Ishikawa (cell line): Measurements from ENCODE around the gene CCR4.
"Not testable (repeated sequence)": the region's sequence is repeated elsewhere in the genome, so short reads cannot be mapped to it uniquely, and the experiment has no call there.

Source experiments
- CEBPB ChIP-seq: IDR thresholded peaks from 2 replicates; pipeline ENCODE4 v1.6.1; 2012
- CREB1 ChIP-seq: IDR thresholded peaks from 2 replicates; pipeline ENCODE4 v1.6.1; 2012; ENCODE audit warnings: low read depth
- EP300 ChIP-seq: IDR thresholded peaks from 2 replicates; pipeline ENCODE4 v1.6.1; 2012; ENCODE audit warnings: borderline replicate concordance
- NFIC ChIP-seq: IDR thresholded peaks from 2 replicates; pipeline ENCODE4 v1.6.1; 2012
- RAD21 ChIP-seq: IDR thresholded peaks from 2 replicates; pipeline ENCODE4 v1.6.1; 2012; ENCODE audit warnings: low read depth
- REST ChIP-seq: IDR thresholded peaks from 2 replicates; pipeline ENCODE4 v1.6.1; 2012; ENCODE audit warnings: low read depth, mild to moderate bottlenecking
- TEAD4 ChIP-seq: IDR thresholded peaks from 2 replicates; pipeline ENCODE4 v1.6.1; 2012
- USF1 ChIP-seq: IDR thresholded peaks from 2 replicates; pipeline ENCODE4 v1.6.1; 2012
- YY1 ChIP-seq: IDR thresholded peaks from 2 replicates; pipeline ENCODE4 v1.6.1; 2012; ENCODE audit warnings: low read depth
- TF ChIP-seq, protein P1 (sequence below): IDR thresholded peaks from 2 replicates; pipeline ENCODE4 v1.6.1; 2012

- TF ChIP-seq NFIC, EP300, CEBPB, YY1, TEAD4, REST, USF1, CREB1: not testable (repeated sequence)
- peak; percentile 49; the same call in 1 of the 2 replicates for TF ChIP-seq RAD21
- TF ChIP-seq, protein P1, sequence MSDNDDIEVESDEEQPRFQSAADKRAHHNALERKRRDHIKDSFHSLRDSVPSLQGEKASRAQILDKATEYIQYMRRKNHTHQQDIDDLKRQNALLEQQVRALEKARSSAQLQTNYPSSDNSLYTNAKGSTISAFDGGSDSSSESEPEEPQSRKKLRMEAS = peak; percentile 50; the same call in 1 of the 2 replicates
Observed at GRCh38 chr3:32902887-32903371, 48.5 kb upstream of the CCR4 start.
